Fibroblast of lung (primary cell): ENCODE results near the gene RAB1A. TPM values are rescaled to one million over a fixed set of nuclear protein-coding genes. Genes with fewer than 3 reads are reported as not detected.

Source experiments
- DNase-seq, 2 donors: peaks; one replicate each; pipeline versions ENCODE4 v3.0.0 to v3.0.0-alpha.2; 2010; ENCODE audit warnings: low read depth in 2 of 2
- H2AFZ ChIP-seq: 2 replicates; pipeline ENCODE4 v1.5.1; 2012; ENCODE audit warnings: low read length, control low read depth, inconsistent platforms
- H3K27ac ChIP-seq: 2 replicates; pipeline ENCODE4 v1.5.1; 2011; ENCODE audit warnings: low read length, control low read depth; ENCODE audit not compliant: insufficient read depth
- H3K27me3 ChIP-seq: 2 replicates; pipeline ENCODE4 v1.5.1; 2011; ENCODE audit warnings: mild to moderate bottlenecking, low read length; ENCODE audit not compliant: control insufficient read depth, insufficient read depth
- H3K36me3 ChIP-seq: 2 replicates; pipeline ENCODE4 v1.5.1; 2011; ENCODE audit warnings: low read length; ENCODE audit not compliant: control insufficient read depth, insufficient read depth
- H3K4me1 ChIP-seq: 2 replicates; pipeline ENCODE4 v1.5.1; 2011; ENCODE audit warnings: low read length; ENCODE audit not compliant: control insufficient read depth, insufficient read depth; ENCODE audit errors: extremely low read depth
- H3K4me2 ChIP-seq: 2 replicates; pipeline ENCODE4 v1.5.1; 2011; ENCODE audit warnings: low read length, control low read depth; ENCODE audit not compliant: insufficient read depth; ENCODE audit errors: extremely low read depth
- H3K4me3 ChIP-seq, 4 experiments: fragments of 200-600 bp in 1 of 4; sonication (generic) in 1 of 4; replicated peaks in 1 of 4; 2 replicates each; pipeline ENCODE4 v1.5.1; 2011 to 2016; ENCODE audit warnings: low read length in 4 of 4, low read depth in 3 of 4, mild to moderate bottlenecking in 3 of 4, control low read depth in 2 of 4, inconsistent platforms in 1 of 4, mixed read lengths in 1 of 4; ENCODE audit not compliant: insufficient read depth in 1 of 4; ENCODE audit errors: control extremely low read depth in 1 of 4
- H3K79me2 ChIP-seq: 2 replicates; pipeline ENCODE4 v1.5.1; 2012; ENCODE audit warnings: mild to moderate bottlenecking, low read length, inconsistent platforms; ENCODE audit not compliant: control insufficient read depth, insufficient read depth
- H3K9ac ChIP-seq: 2 replicates; pipeline ENCODE4 v1.5.1; 2011; ENCODE audit warnings: mild to moderate bottlenecking, low read length, control low read depth; ENCODE audit not compliant: insufficient read depth
- H3K9me3 ChIP-seq: 2 replicates; pipeline ENCODE4 v1.5.1; 2012; ENCODE audit warnings: low read depth, low read length; ENCODE audit not compliant: control insufficient read depth, insufficient read depth
- H4K20me1 ChIP-seq: 2 replicates; pipeline ENCODE4 v1.5.1; 2011; ENCODE audit warnings: low read length; ENCODE audit not compliant: control insufficient read depth, insufficient read depth; ENCODE audit errors: extremely low read depth
- CTCF ChIP-seq, 2 donors: IDR thresholded peaks in 1 of 2; conservative IDR thresholded peaks in 1 of 2; 1 replicate in 1 of 2; 2 replicates in 1 of 2; pipeline ENCODE4 v1.5.1; 2011 to 2012; ENCODE audit warnings: low read length in 2 of 2, control low read depth in 1 of 2, inconsistent platforms in 1 of 2, low read depth in 1 of 2, mild to moderate bottlenecking in 1 of 2
- EZH2 ChIP-seq: IDR thresholded peaks from 2 replicates; pipeline ENCODE4 v1.5.1; 2012; ENCODE audit warnings: low read length, control low read depth, mild to moderate bottlenecking; ENCODE audit errors: missing control alignments
- polyA plus RNA-seq, 2 donors: library from polyadenylated mRNA; depleted of rRNA in 1 of 2; stranded (reverse) in 1 of 2; unstranded in 1 of 2; fragments of >200 nt; gene quantifications; 2 replicates each; pipeline ENCODE4 v1.2.1, GENCODE V29; 2011 to 2012; ENCODE audit warnings: missing spikeins in 1 of 2
- total RNA-seq: library from RNA; depleted of rRNA; stranded (reverse); fragments of >200 nt; gene quantifications from 2 replicates; pipeline ENCODE4 v1.2.1, GENCODE V29; 2014

RAB1A gene
- total and polyA plus RNA-seq, 2 donors (not counting 1 experiment from before 2014, with no cell fraction given) = 89.8 to 289 TPM

DNA sequence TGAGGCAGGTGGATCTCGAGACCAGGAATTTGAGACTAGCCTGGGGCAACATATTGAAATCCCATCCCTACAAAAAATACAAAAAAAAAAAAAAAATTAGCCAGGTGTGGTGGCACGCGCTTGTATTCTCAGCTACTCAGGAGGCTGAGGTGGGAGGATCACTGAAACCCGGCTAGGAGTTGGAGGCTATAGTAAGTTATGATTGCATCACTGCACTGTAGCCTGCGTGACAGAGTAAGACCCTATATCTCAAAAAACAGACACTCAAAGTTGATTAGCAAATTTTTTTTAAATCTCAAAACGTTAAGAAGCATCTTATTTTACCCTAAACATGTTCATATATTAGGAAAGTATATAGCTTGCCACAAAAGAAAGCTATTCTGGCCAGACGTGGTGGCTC is 7.6 kb downstream of the RAB1A start:
- Histone ChIP-seq H3K27me3 (no peaks in the 10 kb centered on the region), H3K27ac (no peak overlapping the region)
- no peak for DNase-seq

GRCh38 chr2:65120990-65121693 is 8.8 kb downstream of the RAB1A start:
- H3K9ac ChIP-seq = no peak overlapping the region
- no peak overlapping the region for H3K4me2 ChIP-seq
- peaks cover 98% of the 10 kb centered on the region for H3K79me2 ChIP-seq
- no peak overlapping the region for H3K27ac ChIP-seq
- no peak for TF ChIP-seq CTCF (conservative IDR thresholded peaks at IDR 0.05 in 1 of 2, IDR thresholded peaks at IDR 0.05 in 1 of 2; ENCODE audit: low read depth in 1 of 2, low read length in 2 of 2)
- TF ChIP-seq EZH2 = no peak
- H2AFZ ChIP-seq = no peak overlapping the region
- no peaks in the 10 kb centered on the region for H3K9me3 ChIP-seq
- no peaks in the 10 kb centered on the region for H3K4me1 ChIP-seq
- peaks cover 14% of the 10 kb centered on the region for H4K20me1 ChIP-seq
- H3K27me3 ChIP-seq = no peaks in the 10 kb centered on the region
- H3K36me3 ChIP-seq = peaks cover 2% of the 10 kb centered on the region
- DNase-seq = no peak
- H3K4me3 ChIP-seq = no peak overlapping the region

More for the DNA sequence above, 7.6 kb downstream of the RAB1A start:
- Histone ChIP-seq H3K36me3 (no peaks in the 10 kb centered on the region), H3K4me1 (no peaks in the 10 kb centered on the region), H3K79me2 (peaks cover 98% of the 10 kb centered on the region), H4K20me1 (peaks cover 9% of the 10 kb centered on the region), H3K4me3 (no peak overlapping the region), H3K9ac (no peak overlapping the region), H3K9me3 (no peaks in the 10 kb centered on the region), H2AFZ (no peak overlapping the region), H3K4me2 (no peak overlapping the region)
- TF ChIP-seq EZH2 = no peak
- TF ChIP-seq CTCF (conservative IDR thresholded peaks at IDR 0.05 in 1 of 2, IDR thresholded peaks at IDR 0.05 in 1 of 2; ENCODE audit: low read depth in 1 of 2, low read length in 2 of 2) = no peak

- H2AFZ ChIP-seq = no peak overlapping the region
- peaks cover 97% of the 10 kb centered on the region for H3K79me2 ChIP-seq
- H3K36me3 ChIP-seq = peaks cover 3% of the 10 kb centered on the region
- no peak for DNase-seq
- H3K27ac ChIP-seq = no peak overlapping the region
- H3K4me2 ChIP-seq = no peak overlapping the region
- H3K27me3 ChIP-seq = no peaks in the 10 kb centered on the region
- H4K20me1 ChIP-seq = peaks cover 23% of the 10 kb centered on the region
- H3K9me3 ChIP-seq = no peaks in the 10 kb centered on the region
- no peaks in the 10 kb centered on the region for H3K4me1 ChIP-seq
- TF ChIP-seq CTCF (conservative IDR thresholded peaks at IDR 0.05 in 1 of 2, IDR thresholded peaks at IDR 0.05 in 1 of 2; ENCODE audit: low read depth in 1 of 2, low read length in 2 of 2) = no peak
- no peak for TF ChIP-seq EZH2
- no peak overlapping the region for H3K4me3 ChIP-seq
- H3K9ac ChIP-seq = no peak overlapping the region
Measured at GRCh38 chr2:65116645-65117044, 13.3 kb downstream of the RAB1A start.
